Measurements from ENCODE around the gene CES2.
"Not testable (repeated sequence)": the region's sequence is repeated elsewhere in the genome, so short reads cannot be mapped to it uniquely, and the experiment has no call there.

Gene CES2

GRCh38 chr16:66919569-66920298 is 15.6 kb upstream of the CES2 start:
- peak; percentile 49 for DNase-seq

- no peak for DNase-seq
These were observed 15.1 kb upstream of the CES2 start for GRCh38 chr16:66920299-66920590.

GRCh38 chr16:66920924-66921680 is 14.2 kb upstream of the CES2 start:
- DNase-seq, result no peak

GRCh38 chr16:66921729-66922450 is 13.4 kb upstream of the CES2 start:
- DNase-seq, result no peak

GRCh38 chr16:66923247-66923731 is 12.0 kb upstream of the CES2 start:
- peak; percentile 87 for DNase-seq

- no peak for DNase-seq
These were observed 11.4 kb upstream of the CES2 start for GRCh38 chr16:66923866-66924265.

- peak; percentile 63 for DNase-seq
These were observed 10.6 kb upstream of the CES2 start for GRCh38 chr16:66924527-66925321.

GRCh38 chr16:66925322-66925840 is 9.9 kb upstream of the CES2 start, which contains the start of gene RRAD:
RRAD (minus strand) TSS chr16:66925535; CDS start chr16:66925179, 356 bp downstream.
- DNase-seq, result no peak

- DNase-seq, result no peak
These were observed 9.0 kb upstream of the CES2 start for GRCh38 chr16:66926171-66926947.

- DNase-seq, result no peak
These were observed 8.3 kb upstream of the CES2 start for GRCh38 chr16:66926961-66927436.

GRCh38 chr16:66927918-66928649 is 7.2 kb upstream of the CES2 start:
- DNase-seq, result no peak

- DNase-seq, result peak; percentile 46
These were observed 6.5 kb upstream of the CES2 start for GRCh38 chr16:66928702-66929388.

GRCh38 chr16:66930189-66930588 is 5.1 kb upstream of the CES2 start:
- DNase-seq, result peak; percentile 70

- no peak for DNase-seq
These were observed 3.7 kb upstream of the CES2 start for GRCh38 chr16:66931665-66932064.

GRCh38 chr16:66932076-66932475 is 3.2 kb upstream of the CES2 start:
- DNase-seq, result no peak

- DNase-seq, result no peak
These were observed 1.6 kb upstream of the CES2 start for GRCh38 chr16:66933776-66934137.

- DNase-seq, result peak; percentile 85
These were observed 1.0 kb upstream of the CES2 start, which contains the start of gene CIAO2B for GRCh38 chr16:66934138-66934838. CIAO2B (minus strand) TSS chr16:66934402; CDS start chr16:66934364, 38 bp downstream.

- DNase-seq, result not testable (repeated sequence)
These were observed 440 bp upstream of the CES2 start for GRCh38 chr16:66934839-66935313.

- no peak for DNase-seq
These were observed 1.1 kb downstream of the CES2 start for GRCh38 chr16:66936462-66936861.
